GM10248 (cell line): ENCODE data around the gene SRRM4.

Source experiments
- CTCF ChIA-PET: fragments of 300-600 bp; sonication (Branson Sonifier 250); formaldehyde crosslinking; extraction: SDS; loops from one replicate; lab custom pipeline; 2021; ENCODE audit warnings: antibody characterized with exemption; lab: Yijun Ruan, JAX
- POLR2A ChIA-PET: fragments of 350-650 bp; sonication (Branson Sonifier 250); formaldehyde crosslinking; extraction: SDS; loops from one replicate; lab custom pipeline; 2020; ENCODE audit warnings: antibody characterized with exemption; lab: Yijun Ruan, JAX
- DNase-seq: peaks from one replicate; pipeline ENCODE4 v3.0.0; 2012; ENCODE audit errors: extremely low spot score
- TF ChIP-seq, protein P1 (sequence below): IDR thresholded peaks from 2 replicates; pipeline ENCODE4 v1.5.1; 2012; ENCODE audit warnings: mild to moderate bottlenecking, low read depth; ENCODE audit errors: extremely low read depth, missing control alignments, control extremely low read depth

The SRRM4 gene

DNA sequence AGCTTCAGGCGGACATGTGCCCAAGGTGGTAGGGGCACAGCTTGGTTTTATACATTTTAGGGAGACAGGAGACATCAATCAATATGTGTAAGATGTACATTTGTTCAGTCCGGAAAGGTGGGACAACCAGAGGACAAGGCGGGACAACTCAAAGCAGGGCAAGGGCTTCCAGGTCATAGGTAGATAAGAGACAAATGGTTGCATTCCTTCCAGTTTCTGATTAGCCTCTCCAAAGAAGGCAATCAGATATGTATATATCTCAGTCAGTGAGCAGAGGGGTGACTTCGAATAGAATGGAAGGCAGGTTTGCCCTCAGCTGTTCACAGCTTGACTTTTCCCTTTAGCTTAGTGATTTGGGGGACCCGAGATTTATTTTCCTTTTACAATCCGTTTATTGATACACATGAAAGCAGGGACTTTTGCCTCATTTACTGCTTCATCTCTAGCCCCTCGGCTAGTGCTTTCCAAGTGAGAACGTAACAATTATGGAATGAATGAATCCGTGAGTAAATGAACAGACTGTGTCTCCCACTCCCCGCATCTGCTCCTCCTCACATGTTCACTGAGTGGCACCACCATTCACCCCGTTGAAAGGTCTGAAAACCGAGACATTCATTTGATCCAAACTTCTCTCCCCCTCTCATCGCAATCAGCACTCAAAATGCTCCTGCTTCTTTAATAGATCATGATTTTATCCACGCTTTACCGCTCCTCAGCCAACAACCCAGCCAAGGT, 190.5 kb downstream of the SRRM4 start:
- CTCF ChIA-PET: interaction anchor here (2.2 kb wide), 1 partner anchor 9 kb away, joined by 4 read pairs; no protein-coding TSS in a partner anchor
- POLR2A ChIA-PET: no interaction called here
- DNase-seq: no peak
- TF ChIP-seq, protein P1, sequence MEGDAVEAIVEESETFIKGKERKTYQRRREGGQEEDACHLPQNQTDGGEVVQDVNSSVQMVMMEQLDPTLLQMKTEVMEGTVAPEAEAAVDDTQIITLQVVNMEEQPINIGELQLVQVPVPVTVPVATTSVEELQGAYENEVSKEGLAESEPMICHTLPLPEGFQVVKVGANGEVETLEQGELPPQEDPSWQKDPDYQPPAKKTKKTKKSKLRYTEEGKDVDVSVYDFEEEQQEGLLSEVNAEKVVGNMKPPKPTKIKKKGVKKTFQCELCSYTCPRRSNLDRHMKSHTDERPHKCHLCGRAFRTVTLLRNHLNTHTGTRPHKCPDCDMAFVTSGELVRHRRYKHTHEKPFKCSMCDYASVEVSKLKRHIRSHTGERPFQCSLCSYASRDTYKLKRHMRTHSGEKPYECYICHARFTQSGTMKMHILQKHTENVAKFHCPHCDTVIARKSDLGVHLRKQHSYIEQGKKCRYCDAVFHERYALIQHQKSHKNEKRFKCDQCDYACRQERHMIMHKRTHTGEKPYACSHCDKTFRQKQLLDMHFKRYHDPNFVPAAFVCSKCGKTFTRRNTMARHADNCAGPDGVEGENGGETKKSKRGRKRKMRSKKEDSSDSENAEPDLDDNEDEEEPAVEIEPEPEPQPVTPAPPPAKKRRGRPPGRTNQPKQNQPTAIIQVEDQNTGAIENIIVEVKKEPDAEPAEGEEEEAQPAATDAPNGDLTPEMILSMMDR: no peak

DNA sequence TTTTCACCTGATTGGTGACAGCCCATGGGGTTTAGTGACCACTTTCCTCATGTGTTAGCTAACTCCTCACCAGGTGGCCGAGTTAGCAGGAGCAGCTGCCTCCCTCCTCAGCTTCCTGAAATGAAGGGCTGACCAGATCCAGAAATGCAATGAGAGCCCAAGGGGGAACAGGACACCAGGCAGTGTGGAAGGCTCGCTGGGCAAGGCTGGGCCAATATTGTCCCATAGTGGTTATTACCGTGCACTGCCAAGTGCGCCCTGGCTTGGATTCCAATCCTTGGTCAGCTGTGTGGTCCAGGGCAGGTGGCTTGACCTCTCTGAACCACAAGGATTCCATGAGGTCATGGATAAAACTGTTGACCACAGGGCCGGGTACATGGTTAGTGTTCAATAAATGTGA, 193.7 kb downstream of the SRRM4 start:
- ChIA-PET POLR2A (no interaction called here), CTCF (no interaction called here)
- TF ChIP-seq, protein P1: no peak
- no peak for DNase-seq

DNA sequence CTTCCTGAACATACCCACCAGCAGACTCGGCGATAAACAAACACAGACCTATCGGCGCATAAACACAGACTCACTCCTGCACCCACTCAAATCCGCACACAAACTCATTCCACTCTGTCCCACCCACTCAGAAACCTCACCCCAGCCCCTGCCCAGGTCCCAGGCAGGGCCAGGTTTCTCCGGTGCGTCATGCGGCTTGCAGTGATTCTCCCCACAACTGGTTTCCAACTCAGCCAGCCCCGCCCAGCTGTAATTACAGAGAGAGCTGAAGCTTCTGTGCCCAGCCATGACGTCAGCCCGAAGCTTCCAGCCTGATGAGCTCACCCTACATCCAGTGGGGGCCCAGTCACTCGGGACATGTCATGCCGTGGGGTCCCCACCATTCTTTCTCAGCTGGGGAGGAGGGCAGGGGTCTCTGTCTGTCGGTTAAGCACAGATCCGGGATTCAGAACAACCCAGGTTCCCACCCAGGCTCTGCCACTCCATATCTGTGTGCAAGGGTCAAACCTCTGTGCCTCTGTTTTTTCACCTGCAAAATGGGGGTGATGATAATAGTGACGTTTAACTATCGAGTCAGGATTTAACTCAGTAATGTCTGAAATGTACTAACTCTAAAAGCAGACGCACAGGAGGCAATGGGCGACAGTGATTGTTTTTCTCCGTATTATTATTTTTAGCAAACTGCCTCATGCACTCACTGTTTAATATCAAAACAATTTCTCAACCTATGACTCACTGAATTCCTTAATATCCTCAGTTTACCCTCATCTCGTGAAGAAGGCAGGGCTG, 195.1 kb downstream of the SRRM4 start:
- POLR2A ChIA-PET: no interaction called here
- TF ChIP-seq, protein P1: no peak
- no peak for DNase-seq
- CTCF ChIA-PET: no interaction called here

DNA sequence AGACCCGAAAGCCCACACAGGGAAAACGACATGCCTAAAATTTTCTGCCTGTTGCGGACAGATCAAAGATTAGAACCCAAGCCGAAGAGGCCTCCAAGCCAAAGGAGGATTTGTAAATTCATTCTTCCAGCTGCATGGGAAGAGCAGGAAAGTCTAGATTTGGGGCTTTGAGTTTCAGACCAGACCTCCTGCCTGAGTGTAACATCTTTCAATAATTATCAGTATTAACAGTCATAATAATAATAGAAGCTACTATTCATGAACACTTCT, 195.7 kb downstream of the SRRM4 start:
- CTCF ChIA-PET: no interaction called here
- POLR2A ChIA-PET: no interaction called here
- TF ChIP-seq, protein P1: no peak
- DNase-seq: no peak

DNA sequence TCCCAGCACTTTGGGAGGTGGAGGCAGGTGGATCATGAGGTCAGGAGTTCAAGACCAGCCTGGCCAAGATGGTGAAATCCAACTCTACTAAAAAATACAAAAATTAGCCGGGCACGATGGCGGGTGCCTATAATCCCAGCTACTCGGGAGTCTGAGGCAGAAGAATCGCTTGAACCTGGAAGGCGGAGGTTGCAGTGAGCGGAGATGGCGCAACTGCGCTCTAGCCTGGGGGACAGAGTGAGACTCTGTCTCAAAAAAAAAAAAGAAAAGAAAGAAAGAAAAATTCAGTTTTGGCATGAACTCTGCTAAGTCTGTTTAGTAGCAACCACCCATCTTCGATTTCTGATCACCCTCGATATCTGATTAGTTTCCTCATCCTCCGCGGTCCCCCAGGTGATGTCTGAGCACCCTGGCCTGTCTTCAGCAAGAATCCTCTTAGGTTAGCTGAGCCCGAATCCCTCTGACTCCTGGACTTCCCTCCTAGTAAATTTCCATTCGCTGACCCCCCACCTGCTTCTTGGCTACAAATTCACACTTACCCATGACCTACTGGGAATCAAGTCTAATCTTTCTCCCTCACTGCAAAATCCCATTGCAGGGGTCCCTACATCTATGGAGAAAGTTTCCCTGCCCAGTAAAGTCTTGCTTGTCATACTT, 196.5 kb downstream of the SRRM4 start:
- ChIA-PET CTCF (no interaction called here), POLR2A (no interaction called here)
- DNase-seq: no peak
- TF ChIP-seq, protein P1: no peak

DNA sequence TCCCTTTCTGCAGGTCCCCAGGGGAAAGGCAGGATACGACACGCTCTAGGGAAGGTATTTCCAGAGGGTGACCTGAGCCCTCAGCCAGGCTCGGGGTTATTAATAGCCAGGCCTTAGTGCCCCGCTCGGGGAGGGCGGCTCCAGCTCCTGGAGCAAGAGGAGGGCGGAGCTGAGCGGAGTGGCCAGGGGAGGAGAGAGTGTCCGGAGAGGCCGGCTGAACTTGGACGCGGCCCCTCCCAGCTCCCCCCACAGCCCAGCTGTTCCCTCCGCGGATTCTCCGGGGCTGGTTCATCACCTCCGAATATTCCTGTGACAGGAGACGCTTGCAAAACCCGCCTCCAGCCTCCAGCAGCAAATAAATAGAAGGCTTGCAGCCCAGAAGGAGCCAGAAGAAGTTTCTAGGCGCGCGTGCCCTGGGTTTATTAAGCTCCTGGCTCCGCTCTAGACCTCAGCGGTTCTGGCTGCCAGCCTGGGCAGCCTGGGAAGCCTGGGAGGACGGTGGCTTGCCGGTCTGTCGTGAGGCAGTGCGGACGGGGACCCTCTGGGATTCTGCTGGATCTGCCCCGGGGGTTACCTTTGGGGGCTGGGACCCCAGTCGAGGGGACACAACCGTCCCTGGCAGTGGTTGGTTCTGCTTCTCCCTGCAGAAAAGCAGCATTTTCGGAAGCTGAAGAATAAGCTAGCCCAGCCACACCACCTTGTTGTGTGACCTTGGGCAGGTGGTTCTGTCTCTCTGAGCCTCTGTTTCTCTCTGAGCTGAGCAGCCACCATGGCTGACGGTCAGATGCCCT, 197.4 kb downstream of the SRRM4 start, which contains the start of gene HSPB8:
HSPB8 (plus strand) TSS at position 388 of the 791 bp plus-strand sequence; CDS start at position 770, 382 bp downstream.
- DNase-seq: no peak
- CTCF ChIA-PET: no interaction called here
- POLR2A ChIA-PET: no interaction called here
- TF ChIP-seq, protein P1: no peak
